HG03139 (cell line): ENCODE data around the gene TMEM150A.
"Not testable (repeated sequence)": the region's sequence is repeated elsewhere in the genome, so short reads cannot be mapped to it uniquely, and the experiment has no call there.

Experiments used
- ATAC-seq: cut with Tn5 transposase; IDR thresholded peaks from one replicate; pipeline ENCODE4 v1.9.1; 2021; ENCODE audit not compliant: unreplicated experiment

Gene TMEM150A

GRCh38 chr2:85595301-85596025 is 7.0 kb downstream of the TMEM150A start, which contains the start of gene RNF181:
TSS of gene RNF181 (plus strand) at chr2:85595745. CDS start at chr2:85595764, 19 bp downstream.
- peak; percentile 99 for ATAC-seq

GRCh38 chr2:85594715-85595300 is 7.7 kb downstream of the TMEM150A start:
- ATAC-seq: no peak

- no peak for ATAC-seq
Measured at GRCh38 chr2:85593023-85593422, 9.5 kb downstream of the TMEM150A start.

GRCh38 chr2:85592299-85592698 is 10.2 kb downstream of the TMEM150A start:
- not testable (repeated sequence) for ATAC-seq

GRCh38 chr2:85591563-85591962 is 10.9 kb downstream of the TMEM150A start:
- no peak for ATAC-seq

- ATAC-seq: no peak
Measured at GRCh38 chr2:85590950-85591349, 11.5 kb downstream of the TMEM150A start.

GRCh38 chr2:85589982-85590791 is 12.3 kb downstream of the TMEM150A start:
- no peak for ATAC-seq

GRCh38 chr2:85589181-85589580 is 13.3 kb downstream of the TMEM150A start:
- no peak for ATAC-seq

GRCh38 chr2:85588645-85589044 is 13.9 kb downstream of the TMEM150A start:
- no peak for ATAC-seq

- ATAC-seq: no peak
Measured at GRCh38 chr2:85588236-85588635, 14.3 kb downstream of the TMEM150A start.

- ATAC-seq: no peak
Measured at GRCh38 chr2:85585781-85586105, 16.8 kb downstream of the TMEM150A start.

GRCh38 chr2:85584857-85585780 is 17.4 kb downstream of the TMEM150A start:
- no peak for ATAC-seq

GRCh38 chr2:85584354-85584856 is 18.1 kb downstream of the TMEM150A start, which contains the start of gene VAMP5:
TSS of gene VAMP5 (plus strand) at chr2:85584431. CDS start at chr2:85584491, 60 bp downstream.
- no peak for ATAC-seq

- no peak for ATAC-seq
Measured at GRCh38 chr2:85583667-85584353, 18.7 kb downstream of the TMEM150A start.

- no peak for ATAC-seq
Measured at GRCh38 chr2:85582492-85582891, 20.0 kb downstream of the TMEM150A start.

GRCh38 chr2:85580206-85580605 is 22.3 kb downstream of the TMEM150A start:
- ATAC-seq: no peak

- no peak for ATAC-seq
Measured at GRCh38 chr2:85579266-85579935, 23.1 kb downstream of the TMEM150A start.

GRCh38 chr2:85578243-85579180 is 24.0 kb downstream of the TMEM150A start:
- no peak for ATAC-seq
